ENCODE data around the gene PDZK1IP1. TPM values are rescaled to one million over a fixed set of nuclear protein-coding genes. Genes with fewer than 3 reads are reported as not detected.

Gene PDZK1IP1
- total RNA-seq, 1 donor from 2014 or later: not detected

DNA sequence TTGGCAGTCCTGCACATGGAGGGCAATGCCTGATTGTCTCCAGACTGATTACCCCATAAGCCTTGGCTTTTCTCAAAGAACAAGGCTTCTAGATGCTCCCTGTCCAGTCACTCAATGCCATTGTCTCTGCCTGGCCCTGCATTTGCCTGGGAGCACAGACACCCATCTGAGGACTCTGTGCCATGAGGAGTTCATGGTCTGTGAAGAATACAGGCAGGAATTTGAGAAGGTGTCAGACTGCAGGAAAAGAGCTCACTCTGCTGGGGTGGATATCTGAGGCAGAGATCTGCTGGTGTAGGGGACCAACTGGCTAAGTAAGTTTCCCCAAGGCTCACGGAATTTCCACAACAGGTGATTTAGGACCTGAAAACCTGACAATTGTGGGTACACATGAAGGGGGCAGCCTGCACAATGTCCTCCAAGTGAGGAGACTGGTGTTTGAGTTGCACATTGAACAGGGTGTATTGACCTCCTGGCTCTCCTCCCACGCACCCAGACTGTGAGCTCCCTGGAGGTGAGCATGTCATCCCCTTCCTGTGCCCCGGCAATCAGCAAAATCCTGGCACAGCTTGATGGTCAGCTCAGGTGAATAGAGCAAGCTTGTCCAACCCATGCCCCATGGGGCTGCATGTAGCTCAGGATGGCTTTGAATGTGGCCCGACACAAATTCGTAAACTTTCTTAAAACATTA is 51.8 kb downstream of the PDZK1IP1 start:
- TF ChIP-seq, protein P1, sequence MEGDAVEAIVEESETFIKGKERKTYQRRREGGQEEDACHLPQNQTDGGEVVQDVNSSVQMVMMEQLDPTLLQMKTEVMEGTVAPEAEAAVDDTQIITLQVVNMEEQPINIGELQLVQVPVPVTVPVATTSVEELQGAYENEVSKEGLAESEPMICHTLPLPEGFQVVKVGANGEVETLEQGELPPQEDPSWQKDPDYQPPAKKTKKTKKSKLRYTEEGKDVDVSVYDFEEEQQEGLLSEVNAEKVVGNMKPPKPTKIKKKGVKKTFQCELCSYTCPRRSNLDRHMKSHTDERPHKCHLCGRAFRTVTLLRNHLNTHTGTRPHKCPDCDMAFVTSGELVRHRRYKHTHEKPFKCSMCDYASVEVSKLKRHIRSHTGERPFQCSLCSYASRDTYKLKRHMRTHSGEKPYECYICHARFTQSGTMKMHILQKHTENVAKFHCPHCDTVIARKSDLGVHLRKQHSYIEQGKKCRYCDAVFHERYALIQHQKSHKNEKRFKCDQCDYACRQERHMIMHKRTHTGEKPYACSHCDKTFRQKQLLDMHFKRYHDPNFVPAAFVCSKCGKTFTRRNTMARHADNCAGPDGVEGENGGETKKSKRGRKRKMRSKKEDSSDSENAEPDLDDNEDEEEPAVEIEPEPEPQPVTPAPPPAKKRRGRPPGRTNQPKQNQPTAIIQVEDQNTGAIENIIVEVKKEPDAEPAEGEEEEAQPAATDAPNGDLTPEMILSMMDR (IDR thresholded peaks at IDR 0.05; ENCODE audit: partially characterized antibody, unreplicated experiment): no peak
- Mint-ChIP-seq H3K4me1 (ENCODE audit: low read depth, unreplicated experiment) (no peaks in the 10 kb centered on the region), H3K36me3 (ENCODE audit: unreplicated experiment) (no peaks in the 10 kb centered on the region), H3K27ac (ENCODE audit: unreplicated experiment) (no peak overlapping the region), H3K4me3 (ENCODE audit: unreplicated experiment) (no peak overlapping the region), H3K27me3 (ENCODE audit: unreplicated experiment) (no peaks in the 10 kb centered on the region), H3K9me3 (ENCODE audit: unreplicated experiment) (peaks cover 2% of the 10 kb centered on the region)
- DNase-seq: no peak

DNA sequence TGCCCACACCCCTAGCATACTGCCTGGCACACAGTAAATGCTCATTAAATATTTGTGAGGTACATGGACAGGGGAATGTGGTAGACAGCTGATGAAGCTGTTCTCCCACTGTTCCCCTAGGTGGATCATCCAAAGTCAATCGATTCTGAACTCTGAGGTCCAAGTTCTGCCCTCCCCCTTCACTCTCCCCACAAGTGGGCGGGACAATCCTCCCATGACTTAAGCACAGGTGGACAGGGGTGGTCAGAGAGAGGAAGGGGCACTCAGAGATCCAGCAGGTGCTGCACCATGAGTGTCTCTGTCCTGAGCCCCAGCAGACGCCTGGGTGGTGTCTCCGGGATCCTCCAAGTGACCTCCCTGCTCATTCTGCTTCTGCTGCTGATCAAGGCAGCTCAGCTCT is 52.6 kb downstream of the PDZK1IP1 start, which contains the start of gene CYP4A22:
Gene CYP4A22, plus strand, starts transcription at position 244 of the 400 bp plus-strand sequence. Its CDS starts 45 bp downstream, at position 289.
- no peaks in the 10 kb centered on the region for H3K27me3 Mint-ChIP-seq (ENCODE audit: unreplicated experiment)
- TF ChIP-seq, protein P1 (IDR thresholded peaks at IDR 0.05; ENCODE audit: partially characterized antibody, unreplicated experiment): no peak
- no peaks in the 10 kb centered on the region for H3K36me3 Mint-ChIP-seq (ENCODE audit: unreplicated experiment)
- no peaks in the 10 kb centered on the region for H3K4me1 Mint-ChIP-seq (ENCODE audit: low read depth, unreplicated experiment)
- no peak within 1 kb of the TSS for H3K4me3 Mint-ChIP-seq (ENCODE audit: unreplicated experiment)
- H3K27ac Mint-ChIP-seq (ENCODE audit: unreplicated experiment): no peak within 1 kb of the TSS
- peaks cover 2% of the 10 kb centered on the region for H3K9me3 Mint-ChIP-seq (ENCODE audit: unreplicated experiment)
- no peak for DNase-seq

Other genes starting within 250 kb of the PDZK1IP1 start
- gene CYP4A11, start 248.6 kb downstream of the PDZK1IP1 start, total RNA-seq (ENCODE audit: unreplicated experiment): 0.71 TPM
- 0.81 TPM for gene CYP4X1, start 166.4 kb downstream of the PDZK1IP1 start, total RNA-seq (ENCODE audit: unreplicated experiment)
- not detected for gene CYP4Z1, start 122.8 kb downstream of the PDZK1IP1 start, total RNA-seq (ENCODE audit: unreplicated experiment)
- 0.17 TPM for gene CYP4A22, start 52.6 kb downstream of the PDZK1IP1 start, total RNA-seq (ENCODE audit: unreplicated experiment)
- 2.1 TPM for gene TAL1, start 42.2 kb upstream of the PDZK1IP1 start, total RNA-seq (ENCODE audit: unreplicated experiment)
- gene STIL, start 124.1 kb upstream of the PDZK1IP1 start, total RNA-seq (ENCODE audit: unreplicated experiment): 5.4 TPM
- gene CMPK1, start 143.8 kb upstream of the PDZK1IP1 start, total RNA-seq (ENCODE audit: unreplicated experiment): 60.4 TPM
- gene FOXE3, start 226.2 kb upstream of the PDZK1IP1 start, total RNA-seq (ENCODE audit: unreplicated experiment): not detected
- gene FOXD2, start 248.0 kb upstream of the PDZK1IP1 start, total RNA-seq (ENCODE audit: unreplicated experiment): not detected

All from glutamatergic neuron (in vitro differentiated cells).